ENCODE measurements around the gene QDPR.

The QDPR gene

GRCh38 chr4:17554568-17554967 is 42.7 kb upstream of the QDPR start:
- no peak for TF ChIP-seq CTCF (IDR thresholded peaks at IDR 0.05)

GRCh38 chr4:17552427-17552826 is 40.5 kb upstream of the QDPR start:
- no peak for TF ChIP-seq CTCF (IDR thresholded peaks at IDR 0.05)

GRCh38 chr4:17550549-17550948 is 38.7 kb upstream of the QDPR start:
- no peak for TF ChIP-seq CTCF (IDR thresholded peaks at IDR 0.05)

DNA sequence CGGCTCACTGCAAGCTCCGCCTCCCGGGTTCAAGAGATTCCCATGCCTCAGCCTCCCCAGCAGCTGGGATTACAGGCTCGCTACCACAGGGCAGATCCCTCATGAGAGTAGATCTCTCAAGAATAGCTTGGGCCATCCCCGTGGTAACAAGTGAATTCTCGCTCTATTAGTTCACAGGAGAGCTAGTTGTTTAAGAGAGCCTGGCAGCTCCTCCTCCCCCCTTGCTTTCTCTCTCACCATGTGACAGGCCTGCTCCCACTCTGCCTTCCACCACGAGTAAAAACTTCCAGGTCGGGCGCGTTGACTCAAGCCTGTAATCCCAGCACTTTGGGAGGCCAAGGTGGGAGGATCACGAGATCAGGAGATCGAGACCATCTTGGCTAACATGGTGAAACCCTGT is 34.8 kb upstream of the QDPR start:
- TF ChIP-seq CTCF (IDR thresholded peaks at IDR 0.05), result no peak

DNA sequence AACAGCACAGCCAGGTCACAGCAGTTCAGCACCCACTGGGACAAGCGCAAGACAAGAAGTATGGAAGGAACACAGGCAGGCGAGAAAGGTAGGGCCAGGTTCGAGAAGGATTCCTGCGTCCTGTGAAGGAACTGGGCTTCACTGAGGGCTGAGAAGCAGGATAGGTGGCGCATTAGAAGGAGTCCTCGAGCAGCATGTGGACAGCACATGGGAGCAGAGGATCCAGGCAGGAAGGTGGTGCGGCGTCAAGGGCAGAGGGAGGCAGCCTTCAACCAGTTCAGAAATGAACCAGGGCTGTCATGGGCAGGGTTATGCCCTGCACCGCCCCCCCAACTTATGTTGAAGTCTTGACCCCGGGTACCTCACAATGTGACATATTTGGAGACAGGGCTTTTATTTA is 34.3 kb upstream of the QDPR start:
- no peak for TF ChIP-seq CTCF (IDR thresholded peaks at IDR 0.05)

DNA sequence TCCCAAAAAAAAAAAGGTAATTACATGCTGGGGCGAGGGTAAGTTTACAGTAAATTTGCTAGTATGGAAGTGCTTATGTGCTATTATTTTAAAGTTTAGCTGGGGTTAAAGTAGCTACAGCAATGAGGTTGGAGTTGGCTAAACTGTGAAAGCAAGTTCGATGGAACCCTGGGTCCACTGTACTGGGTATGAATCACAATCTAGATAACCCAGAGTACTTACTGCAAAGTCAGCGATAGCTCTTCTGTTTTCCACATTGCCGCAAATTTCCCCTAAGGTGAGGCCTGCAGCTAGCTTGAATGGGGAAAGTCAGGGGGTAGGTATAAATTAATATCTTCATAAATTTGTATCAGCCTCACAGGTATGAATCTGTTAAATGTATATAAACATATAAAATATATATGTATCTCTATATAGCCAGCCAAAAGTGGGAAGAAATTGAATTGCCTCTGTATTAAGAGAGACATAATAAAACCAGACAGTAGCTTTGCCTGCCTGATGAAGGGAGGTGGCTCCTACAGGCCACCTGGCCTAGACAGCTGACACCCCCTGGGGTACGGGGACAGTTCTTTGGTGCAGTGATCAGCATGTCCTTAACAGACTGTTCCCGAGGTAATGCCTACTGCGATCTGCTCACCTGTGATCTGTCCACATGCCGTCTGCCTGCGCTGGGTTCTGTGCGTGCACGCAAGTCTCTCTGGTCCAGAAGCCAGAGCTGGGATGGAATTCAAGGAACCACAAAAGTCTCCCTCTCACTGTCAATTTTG is 33.7 kb upstream of the QDPR start:
- TF ChIP-seq CTCF (IDR thresholded peaks at IDR 0.05), result no peak

DNA sequence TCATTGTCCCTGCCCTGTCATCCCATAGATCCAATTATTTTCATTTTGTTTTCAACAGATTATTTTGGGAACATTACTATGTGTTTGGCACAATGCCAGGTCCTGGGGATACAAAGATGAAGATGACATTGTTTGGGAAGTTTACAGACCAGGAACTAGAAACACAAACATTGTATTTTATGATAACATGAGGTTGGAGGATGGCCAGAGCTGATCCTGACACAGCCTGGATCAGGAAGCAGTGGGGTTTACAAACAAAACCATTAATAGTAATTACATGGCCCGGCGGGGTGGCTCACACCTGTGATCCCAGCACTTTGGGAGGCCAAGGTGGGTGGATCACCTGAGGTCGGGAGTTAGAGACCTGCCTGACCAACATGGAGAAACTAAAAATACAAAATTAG is 32.9 kb upstream of the QDPR start:
- no peak for TF ChIP-seq CTCF (IDR thresholded peaks at IDR 0.05)

GRCh38 chr4:17544205-17544604 is 32.3 kb upstream of the QDPR start:
- no peak for TF ChIP-seq CTCF (IDR thresholded peaks at IDR 0.05)
